ENCODE results near the gene NOP14. TPM values are rescaled to one million over a fixed set of nuclear protein-coding genes. Genes with fewer than 3 reads are reported as not detected.

NOP14 gene
- total and polyA plus RNA-seq, 2 donors (not counting 3 experiments of a cell fraction or from before 2014, with no cell fraction given): 9.5 to 45.2 TPM

DNA sequence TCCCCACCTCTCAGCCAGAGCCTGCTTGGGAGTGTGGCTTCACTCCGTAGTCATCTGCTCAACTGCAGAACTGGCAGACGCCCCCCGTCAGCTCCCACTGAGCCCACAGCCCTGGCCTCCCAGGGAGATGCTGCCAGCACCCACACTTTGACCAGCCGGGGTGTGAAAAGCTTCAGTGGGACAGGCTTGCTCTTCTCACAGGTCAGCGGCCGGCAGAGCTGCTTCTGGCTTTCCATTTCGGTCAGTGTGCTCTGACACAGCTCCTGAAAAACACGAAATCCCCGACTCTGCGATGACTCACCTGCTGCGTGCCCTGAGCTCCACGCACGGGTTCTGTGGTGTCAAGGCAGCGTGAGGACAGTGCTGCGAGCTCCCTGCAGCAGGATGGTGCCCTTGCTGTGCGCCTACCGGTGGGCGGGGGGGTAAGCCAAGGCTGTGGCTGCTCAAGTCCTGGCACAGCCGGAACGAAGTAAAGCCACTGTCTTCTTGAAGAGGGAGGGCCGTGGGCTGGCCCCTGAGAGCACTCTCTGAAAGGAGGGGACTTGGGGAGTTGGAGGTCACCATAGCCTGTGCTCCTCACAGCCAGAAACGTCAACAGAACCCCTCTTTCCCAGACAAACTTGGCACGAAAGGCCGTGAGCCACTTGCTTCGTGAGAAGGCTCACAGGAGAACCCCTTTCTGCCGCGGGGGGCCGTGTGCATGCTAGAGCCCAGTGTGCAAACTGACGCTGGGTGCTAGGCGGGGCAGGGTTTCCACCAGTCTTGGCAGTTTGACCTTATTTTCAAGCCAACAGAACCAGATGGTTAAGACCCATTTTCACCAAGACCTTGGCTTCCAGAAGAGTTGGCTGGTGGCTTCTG lies 23.6 kb downstream of the NOP14 start:
- Histone ChIP-seq H3K9me3 (replicated peaks; ENCODE audit: control insufficient read depth, insufficient read depth, low read length) (no peaks in the 10 kb centered on the region), H3K9me1 (replicated peaks; ENCODE audit: control insufficient read depth, extremely low read depth, insufficient read depth, low read length) (no peaks in the 10 kb centered on the region), H3K27ac (ENCODE audit: insufficient read depth, low read depth, low read length) (no peak overlapping the region), H3K4me2 (ENCODE audit: insufficient read depth, low read length) (no peak overlapping the region), H4K20me1 (replicated peaks; ENCODE audit: control insufficient read depth, extremely low read depth, insufficient read depth, low read length) (no peaks in the 10 kb centered on the region), H2AFZ (ENCODE audit: low read depth, low read length) (no peak overlapping the region), H3K9ac (replicated peaks; ENCODE audit: extremely low read depth, insufficient read depth, low read length) (no peak overlapping the region), H3K4me1 (ENCODE audit: control insufficient read depth, extremely low read depth, insufficient read depth, low read length) (peaks cover 11% of the 10 kb centered on the region), H3K4me3 (replicated peaks in 1 of 3; ENCODE audit: insufficient read depth in 1 of 3, low read depth in 1 of 3, low read length in 3 of 3) (no peak overlapping the region), H3K79me2 (ENCODE audit: control insufficient read depth, insufficient read depth, low read length) (no peaks in the 10 kb centered on the region), H3K27me3 (ENCODE audit: control insufficient read depth in 2 of 2, insufficient read depth in 2 of 2, low read length in 2 of 2) (no peaks in the 10 kb centered on the region), H3K36me3 (ENCODE audit: control insufficient read depth in 2 of 2, extremely low read depth in 1 of 2, insufficient read depth in 2 of 2, low read length in 2 of 2) (peaks cover 9 to 54% of the 10 kb centered on the region in 2 experiments)
- ChIA-PET CTCF (interaction anchor here (1.7 kb wide), 1 partner anchor 9 kb away, joined by 4 read pairs; no protein-coding TSS in a partner anchor), POLR2A (no interaction called here)
- intact Hi-C loops (cut with micrococcal nuclease): no loop called here
- DNase-seq (ENCODE audit: low read depth, low spot score): no peak
- BruUV-seq (replicated peaks): no TSS peak
- TF ChIP-seq POLR2AphosphoS5 (IDR thresholded peaks at IDR 0.05; ENCODE audit: insufficient read depth, low read depth, low read length) (no peak), FOS (IDR thresholded peaks at IDR 0.05; ENCODE audit: borderline replicate concordance, insufficient read depth, low read length) (no peak), GATA2 (IDR thresholded peaks at IDR 0.05; ENCODE audit: insufficient read depth, insufficient read length, low read depth, low read length) (no peak), JUN (IDR thresholded peaks at IDR 0.05; ENCODE audit: borderline replicate concordance, insufficient read depth, insufficient read length, low read depth) (no peak), EZH2 (IDR thresholded peaks at IDR 0.05; ENCODE audit: borderline replicate concordance, low read depth, low read length, severe bottlenecking) (no peak), MYC (IDR thresholded peaks at IDR 0.05; ENCODE audit: low read depth, low read length) (no peak), POLR2A (IDR thresholded peaks at IDR 0.05; ENCODE audit: low read depth, low read length) (no peak), MAX (IDR thresholded peaks at IDR 0.05; ENCODE audit: insufficient read depth, insufficient read length) (no peak)
- TF ChIP-seq, protein P1, sequence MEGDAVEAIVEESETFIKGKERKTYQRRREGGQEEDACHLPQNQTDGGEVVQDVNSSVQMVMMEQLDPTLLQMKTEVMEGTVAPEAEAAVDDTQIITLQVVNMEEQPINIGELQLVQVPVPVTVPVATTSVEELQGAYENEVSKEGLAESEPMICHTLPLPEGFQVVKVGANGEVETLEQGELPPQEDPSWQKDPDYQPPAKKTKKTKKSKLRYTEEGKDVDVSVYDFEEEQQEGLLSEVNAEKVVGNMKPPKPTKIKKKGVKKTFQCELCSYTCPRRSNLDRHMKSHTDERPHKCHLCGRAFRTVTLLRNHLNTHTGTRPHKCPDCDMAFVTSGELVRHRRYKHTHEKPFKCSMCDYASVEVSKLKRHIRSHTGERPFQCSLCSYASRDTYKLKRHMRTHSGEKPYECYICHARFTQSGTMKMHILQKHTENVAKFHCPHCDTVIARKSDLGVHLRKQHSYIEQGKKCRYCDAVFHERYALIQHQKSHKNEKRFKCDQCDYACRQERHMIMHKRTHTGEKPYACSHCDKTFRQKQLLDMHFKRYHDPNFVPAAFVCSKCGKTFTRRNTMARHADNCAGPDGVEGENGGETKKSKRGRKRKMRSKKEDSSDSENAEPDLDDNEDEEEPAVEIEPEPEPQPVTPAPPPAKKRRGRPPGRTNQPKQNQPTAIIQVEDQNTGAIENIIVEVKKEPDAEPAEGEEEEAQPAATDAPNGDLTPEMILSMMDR (IDR thresholded peaks at IDR 0.05; ENCODE audit: extremely low read depth in 1 of 2, insufficient read depth in 1 of 2, low read depth in 1 of 2, low read length in 2 of 2): no peak
- FAIRE-seq: no peak
- dilution Hi-C loops (cut with MboI; ENCODE audit: extremely low pct_ligation_motif_present, low sequenced_read_pairs): no loop called here

Data from endothelial cell of umbilical vein (primary cell).